Gastroesophageal sphincter (tissue), 3 donors: ENCODE data around the gene RBM18.

Experiments used
- CTCF ChIP-seq, 4 experiments: fragments of 200-600 bp in 2 of 4; fragments of 450-650 bp in 2 of 4; sonication (generic) in 1 of 4; IDR thresholded peaks; one replicate each; pipeline ENCODE4 v1.5.1; 2017 to 2019; ENCODE audit warnings: antibody characterized with exemption in 4 of 4, mild to moderate bottlenecking in 2 of 4, moderate library complexity in 2 of 4
- EP300 ChIP-seq: sonication (generic); formaldehyde crosslinking; IDR thresholded peaks from one replicate; pipeline ENCODE4 v1.6.1; 2017; ENCODE audit warnings: antibody characterized with exemption, mild to moderate bottlenecking
- POLR2A ChIP-seq, 2 donors: fragments of 450-650 bp; IDR thresholded peaks; one replicate each; pipeline ENCODE4 v1.6.1; 2017; ENCODE audit warnings: antibody characterized with exemption in 2 of 2, mild to moderate bottlenecking in 2 of 2, moderate library complexity in 1 of 2

GRCh38 chr9:122213102-122213588, 51.5 kb downstream of the RBM18 start:
- TF ChIP-seq EP300: no peak
- no peak for TF ChIP-seq CTCF (IDR thresholded peaks at IDR 0.05)
- TF ChIP-seq POLR2A (IDR thresholded peaks at IDR 0.05): no peak
